Upper lobe of left lung (tissue), 6 donors: ENCODE results near the gene CCL11. TPM values are rescaled to one million over a fixed set of nuclear protein-coding genes. Genes with fewer than 3 reads are reported as not detected.

Experiments
- ATAC-seq, 2 donors: fragments of 200-7000 bp; cut with Tn5 transposase; one replicate each; pipeline ENCODE4 v1.9.1; 2022; ENCODE audit warnings: mild to moderate bottlenecking in 2 of 2, moderate library complexity in 2 of 2; ENCODE audit not compliant: low FRiP score in 2 of 2
- DNase-seq, 2 donors: peaks; one replicate each; pipeline ENCODE4 v3.0.0-alpha.2; 2019 to 2020
- H3K27ac ChIP-seq, 4 donors: fragments of 200-600 bp; sonication (generic); one replicate each; pipeline ENCODE4 v1.5.1; 2016 to 2019
- H3K27me3 ChIP-seq, 4 donors: fragments of 200-600 bp; sonication (generic); one replicate each; pipeline ENCODE4 v1.5.1; 2017 to 2019
- H3K36me3 ChIP-seq, 4 donors: fragments of 200-600 bp; sonication (generic); one replicate each; pipeline ENCODE4 v1.5.1; 2016 to 2019
- H3K4me1 ChIP-seq, 4 donors: fragments of 200-600 bp; sonication (generic); one replicate each; pipeline ENCODE4 v1.5.1; 2018 to 2019
- H3K4me3 ChIP-seq, 4 donors: fragments of 200-600 bp; sonication (generic); one replicate each; pipeline ENCODE4 v1.5.1; 2017 to 2019; ENCODE audit warnings: mild to moderate bottlenecking in 2 of 4, moderate library complexity in 1 of 4
- H3K9me3 ChIP-seq, 4 donors: fragments of 200-600 bp; sonication (generic); one replicate each; pipeline ENCODE4 v1.5.1; 2018 to 2019
- CTCF ChIP-seq, 6 experiments: fragments of 450-650 bp in 4 of 6; fragments of 200-600 bp in 2 of 6; sonication (generic) in 2 of 6; IDR thresholded peaks; one replicate each; pipeline ENCODE4 v1.5.1; 2016 to 2019; ENCODE audit warnings: antibody characterized with exemption in 6 of 6
- EP300 ChIP-seq, 4 donors: sonication (generic); formaldehyde crosslinking; IDR thresholded peaks; one replicate each; pipeline ENCODE4 v1.5.1; 2017; ENCODE audit warnings: antibody characterized with exemption in 4 of 4, control low read depth in 2 of 4
- POLR2A ChIP-seq, 4 donors: fragments of 450-650 bp; IDR thresholded peaks; one replicate each; pipeline ENCODE4 v1.5.1; 2016 to 2017; ENCODE audit warnings: antibody characterized with exemption in 4 of 4, mild to moderate bottlenecking in 2 of 4
- POLR2AphosphoS5 ChIP-seq, 2 donors: sonication (generic); formaldehyde crosslinking; IDR thresholded peaks; one replicate each; pipeline ENCODE4 v1.5.1; 2017; ENCODE audit warnings: antibody characterized with exemption in 2 of 2
- WGBS, 2 donors: methylation state at CpG; one replicate each; pipeline ENCODE4 v1.1.5; 2017 to 2018; 5-methylcytosine and 5-hydroxymethylcytosine counted together
- total RNA-seq, 6 donors: library from RNA; depleted of rRNA in 4 of 6; stranded (reverse); fragments of >200 nt in 4 of 6; gene quantifications; one replicate each; pipeline versions ENCODE4 v1.1.0 to v1.2.1, GENCODE V29; 2016 to 2021
- donor health status: DM: no; HTN: no; CAD: no; lungs with moderate emphysema.
- donor health status: DM: no; HTN: yes; CAD: no; lungs with severe emphysema.

The CCL11 gene
- total RNA-seq, 6 donors from 2014 or later = 1.2 TPM; not detected in 5

- ATAC-seq (no peak), DNase-seq (no peak)
- Histone ChIP-seq H3K27me3 (no peaks in the 10 kb centered on the region), H3K9me3 (no peaks in the 10 kb centered on the region), H3K36me3 (no peaks in the 10 kb centered on the region), H3K4me1 (peaks cover 0 to 7% (median 1%) of the 10 kb centered on the region in 4 donors), H3K4me3 (no peak overlapping the region), H3K27ac (no peak overlapping the region)
- WGBS, 2 donors = 50 to 73% methylated on average over 2 of the region's 2 CpGs
- TF ChIP-seq CTCF (IDR thresholded peaks at IDR 0.05) = no peak
- no peak for TF ChIP-seq POLR2AphosphoS5 (IDR thresholded peaks at IDR 0.05)
- TF ChIP-seq POLR2A (IDR thresholded peaks at IDR 0.05) = no peak
- TF ChIP-seq EP300 (IDR thresholded peaks at IDR 0.05) = no peak
Measured at GRCh38 chr17:34301986-34302385, 16.4 kb downstream of the CCL11 start.

- no peak for DNase-seq
- Histone ChIP-seq H3K9me3 (no peaks in the 10 kb centered on the region), H3K4me1 (peaks cover 3 to 8% (median 7%) of the 10 kb centered on the region in 4 donors), H3K4me3 (no peak overlapping the region), H3K27ac (no peak overlapping the region), H3K27me3 (no peaks in the 10 kb centered on the region), H3K36me3 (no peaks in the 10 kb centered on the region)
- 76 to 79% methylated on average over 1 of the region's 1 CpG for WGBS, 2 donors
- ATAC-seq = no peak
- TF ChIP-seq CTCF (IDR thresholded peaks at IDR 0.05) = no peak
- no peak for TF ChIP-seq EP300 (IDR thresholded peaks at IDR 0.05)
- no peak for TF ChIP-seq POLR2AphosphoS5 (IDR thresholded peaks at IDR 0.05)
- no peak for TF ChIP-seq POLR2A (IDR thresholded peaks at IDR 0.05)
Measured at GRCh38 chr17:34302636-34303035, 17.1 kb downstream of the CCL11 start.

- no peak for TF ChIP-seq CTCF (IDR thresholded peaks at IDR 0.05)
- TF ChIP-seq POLR2AphosphoS5 (IDR thresholded peaks at IDR 0.05) = no peak
- no peak for TF ChIP-seq EP300 (IDR thresholded peaks at IDR 0.05)
- no peak for TF ChIP-seq POLR2A (IDR thresholded peaks at IDR 0.05)
- Histone ChIP-seq H3K4me1 (peaks cover 3 to 11% (median 8%) of the 10 kb centered on the region in 4 donors), H3K27ac (no peak overlapping the region), H3K4me3 (no peak overlapping the region), H3K36me3 (no peaks in the 10 kb centered on the region), H3K27me3 (no peaks in the 10 kb centered on the region), H3K9me3 (no peaks in the 10 kb centered on the region)
- no peak for ATAC-seq
- no peak for DNase-seq
- 61 to 88% methylated on average over 2 of the region's 2 CpGs for WGBS, 2 donors
Measured at GRCh38 chr17:34303606-34304005, 18.1 kb downstream of the CCL11 start.

GRCh38 chr17:34305061-34305460 lies 19.5 kb downstream of the CCL11 start:
- DNase-seq (no peak), ATAC-seq (no peak)
- WGBS, 2 donors = 83 to 96% methylated on average over 4 of the region's 4 CpGs
- Histone ChIP-seq H3K27me3 (no peaks in the 10 kb centered on the region), H3K9me3 (no peaks in the 10 kb centered on the region), H3K36me3 (no peaks in the 10 kb centered on the region), H3K4me3 (no peak overlapping the region), H3K4me1 (peaks cover 3 to 11% (median 8%) of the 10 kb centered on the region in 4 donors), H3K27ac (no peak overlapping the region)
- no peak for TF ChIP-seq POLR2AphosphoS5 (IDR thresholded peaks at IDR 0.05)

GRCh38 chr17:34305606-34306005 lies 20.1 kb downstream of the CCL11 start:
- Histone ChIP-seq H3K4me1 (peaks cover 3 to 11% (median 8%) of the 10 kb centered on the region in 4 donors), H3K27me3 (no peaks in the 10 kb centered on the region), H3K27ac (no peak overlapping the region), H3K9me3 (no peaks in the 10 kb centered on the region), H3K36me3 (no peaks in the 10 kb centered on the region), H3K4me3 (no peak overlapping the region)
- DNase-seq (no peak), ATAC-seq (no peak)
- TF ChIP-seq CTCF (IDR thresholded peaks at IDR 0.05) = no peak
- TF ChIP-seq EP300 (IDR thresholded peaks at IDR 0.05) = no peak
